ENCODE results near the gene KRTAP1-3. TPM values are rescaled to one million over a fixed set of nuclear protein-coding genes. Genes with fewer than 3 reads are reported as not detected.

Gene KRTAP1-3
- total RNA-seq, 4 donors from 2014 or later = not detected

DNA sequence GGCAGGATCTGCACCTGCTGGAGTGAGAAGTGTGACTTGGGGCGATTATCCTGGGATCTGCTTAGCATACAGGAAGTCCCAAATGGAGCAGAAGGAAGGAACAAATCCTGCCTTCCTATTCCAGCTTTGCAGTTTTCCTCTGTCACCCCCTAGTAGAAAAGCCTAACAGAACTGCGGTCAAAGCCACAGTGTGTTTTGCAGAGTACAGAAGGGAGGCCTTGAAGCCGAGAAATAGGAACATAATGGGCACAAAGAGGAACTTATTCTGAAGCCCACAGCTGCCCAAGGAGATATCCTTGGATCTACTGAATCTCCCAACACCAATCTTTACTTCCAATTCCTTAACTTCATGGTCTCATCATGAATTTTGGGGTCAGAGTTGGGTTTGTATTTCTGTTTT is 16.1 kb downstream of the KRTAP1-3 start:
- Histone ChIP-seq H3K4me3 (no peak overlapping the region), H3K9me3 (peaks cover 0 to 4% (median 0%) of the 10 kb centered on the region in 3 donors), H3K36me3 (no peaks in the 10 kb centered on the region), H3K27ac (no peak overlapping the region), H3K4me1 (no peaks in the 10 kb centered on the region), H3K27me3 (peaks cover 4% of the 10 kb centered on the region)
- ATAC-seq = no peak
- WGBS, 2 donors (ENCODE audit: low coverage in 1 of 2) = 61 to 78% methylated on average over 2 to 3 of the region's 3 CpGs
- TF ChIP-seq POLR2AphosphoS5 (IDR thresholded peaks at IDR 0.05) = no peak
- TF ChIP-seq, protein P1, sequence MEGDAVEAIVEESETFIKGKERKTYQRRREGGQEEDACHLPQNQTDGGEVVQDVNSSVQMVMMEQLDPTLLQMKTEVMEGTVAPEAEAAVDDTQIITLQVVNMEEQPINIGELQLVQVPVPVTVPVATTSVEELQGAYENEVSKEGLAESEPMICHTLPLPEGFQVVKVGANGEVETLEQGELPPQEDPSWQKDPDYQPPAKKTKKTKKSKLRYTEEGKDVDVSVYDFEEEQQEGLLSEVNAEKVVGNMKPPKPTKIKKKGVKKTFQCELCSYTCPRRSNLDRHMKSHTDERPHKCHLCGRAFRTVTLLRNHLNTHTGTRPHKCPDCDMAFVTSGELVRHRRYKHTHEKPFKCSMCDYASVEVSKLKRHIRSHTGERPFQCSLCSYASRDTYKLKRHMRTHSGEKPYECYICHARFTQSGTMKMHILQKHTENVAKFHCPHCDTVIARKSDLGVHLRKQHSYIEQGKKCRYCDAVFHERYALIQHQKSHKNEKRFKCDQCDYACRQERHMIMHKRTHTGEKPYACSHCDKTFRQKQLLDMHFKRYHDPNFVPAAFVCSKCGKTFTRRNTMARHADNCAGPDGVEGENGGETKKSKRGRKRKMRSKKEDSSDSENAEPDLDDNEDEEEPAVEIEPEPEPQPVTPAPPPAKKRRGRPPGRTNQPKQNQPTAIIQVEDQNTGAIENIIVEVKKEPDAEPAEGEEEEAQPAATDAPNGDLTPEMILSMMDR (IDR thresholded peaks at IDR 0.05) = no peak
- no peak for TF ChIP-seq POLR2A (IDR thresholded peaks at IDR 0.05)

DNA sequence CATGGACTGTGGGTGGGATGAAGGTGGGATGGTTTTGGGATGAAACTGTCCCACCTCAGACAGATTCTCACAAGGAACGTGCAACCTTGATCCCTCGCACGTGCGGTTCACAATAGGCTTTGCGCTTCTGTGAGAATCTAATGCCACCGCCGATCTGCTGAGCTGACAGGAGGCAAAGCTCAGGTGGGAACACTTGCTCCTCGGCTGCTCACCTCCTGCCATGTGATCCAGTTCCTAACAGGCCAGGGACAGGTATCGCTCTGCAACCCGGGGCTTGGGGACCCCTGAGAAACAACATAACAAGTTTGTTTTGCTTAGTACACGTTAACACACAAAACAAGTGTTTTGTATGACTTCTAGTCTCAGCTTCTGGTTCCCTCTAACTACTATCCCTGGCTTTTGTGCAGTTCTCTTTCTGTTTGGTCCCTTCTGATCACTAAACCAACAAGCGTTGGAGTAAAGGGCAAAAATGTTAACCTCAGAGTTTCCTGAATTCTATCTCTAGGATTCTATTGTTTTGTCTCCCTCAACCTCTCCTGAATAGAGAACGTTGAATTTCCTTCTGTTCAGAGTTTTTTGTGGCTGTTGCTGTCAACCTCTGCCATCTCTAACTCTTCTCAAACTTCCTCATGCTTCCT is 18.0 kb downstream of the KRTAP1-3 start:
- no peak for TF ChIP-seq EP300 (IDR thresholded peaks at IDR 0.05)
- TF ChIP-seq, protein P1 (IDR thresholded peaks at IDR 0.05) = no peak
- no peak for TF ChIP-seq POLR2A (IDR thresholded peaks at IDR 0.05)
- TF ChIP-seq POLR2AphosphoS5 (IDR thresholded peaks at IDR 0.05) = no peak
- Histone ChIP-seq H3K4me3 (no peak overlapping the region), H3K9me3 (peaks cover 0 to 4% (median 0%) of the 10 kb centered on the region in 3 donors), H3K27me3 (peaks cover 4% of the 10 kb centered on the region), H3K36me3 (no peaks in the 10 kb centered on the region), H3K4me1 (no peaks in the 10 kb centered on the region), H3K27ac (no peak overlapping the region)
- 71 to 87% methylated on average over 5 to 10 of the region's 13 CpGs for WGBS, 2 donors (ENCODE audit: low coverage in 1 of 2)
- no peak for ATAC-seq

DNA sequence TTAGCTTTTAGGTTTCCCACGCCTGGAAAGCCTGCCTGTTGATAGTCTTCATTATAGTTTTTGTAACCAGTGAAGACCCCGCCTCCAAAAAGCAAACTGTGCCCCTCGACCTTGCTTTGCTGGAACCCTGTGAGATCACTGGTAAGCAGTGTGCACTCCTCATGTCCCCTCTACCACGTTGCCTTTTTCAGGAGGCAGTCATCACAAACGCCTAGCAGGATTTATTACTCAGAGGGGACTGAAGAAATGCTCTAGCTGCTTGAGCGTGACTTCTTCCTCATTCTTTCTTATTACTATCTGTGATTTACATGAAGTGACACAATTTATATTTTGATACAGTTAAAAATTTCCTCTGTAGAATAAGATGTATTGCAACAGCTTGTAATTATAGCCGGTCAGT is 19.2 kb downstream of the KRTAP1-3 start:
- 63 to 73% methylated on average over 6 to 7 of the region's 7 CpGs for WGBS, 2 donors (ENCODE audit: low coverage in 1 of 2)
- Histone ChIP-seq H3K27me3 (peaks cover 4% of the 10 kb centered on the region), H3K27ac (no peak overlapping the region), H3K4me1 (no peaks in the 10 kb centered on the region), H3K4me3 (no peak overlapping the region), H3K36me3 (no peaks in the 10 kb centered on the region), H3K9me3 (no peaks in the 10 kb centered on the region)
- no peak for TF ChIP-seq POLR2A (IDR thresholded peaks at IDR 0.05)
- no peak for ATAC-seq

DNA sequence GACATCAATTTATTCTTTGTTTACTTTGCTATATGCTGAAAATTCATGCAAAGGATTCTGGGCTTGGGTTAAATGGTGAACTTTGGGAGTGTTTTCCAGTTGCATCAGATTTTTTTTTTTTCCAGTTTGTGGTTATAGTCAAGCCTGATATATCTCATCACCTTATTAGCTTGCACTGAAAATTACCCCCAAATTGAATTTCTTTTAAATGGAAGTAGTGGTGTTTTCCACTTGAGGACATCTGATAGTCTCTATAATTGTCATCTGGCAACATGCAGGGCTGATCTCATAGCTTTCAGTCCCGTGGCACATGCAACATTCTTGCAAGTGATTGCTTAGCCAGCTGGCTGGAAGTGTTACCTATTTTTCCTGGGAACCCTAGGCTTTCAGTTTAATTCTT is 21.1 kb downstream of the KRTAP1-3 start:
- 11% methylated on average over 1 of the region's 1 CpG; no CpG with 5 or more reads in 1 of the 2 donors for WGBS, 2 donors (ENCODE audit: low coverage in 1 of 2)
- ATAC-seq = no peak
- Histone ChIP-seq H3K9me3 (no peaks in the 10 kb centered on the region), H3K36me3 (no peaks in the 10 kb centered on the region), H3K4me1 (no peaks in the 10 kb centered on the region), H3K27me3 (peaks cover 4% of the 10 kb centered on the region), H3K27ac (no peak overlapping the region), H3K4me3 (no peak overlapping the region)
- no peak for TF ChIP-seq EP300 (IDR thresholded peaks at IDR 0.05)
- TF ChIP-seq, protein P1 (IDR thresholded peaks at IDR 0.05) = no peak
- TF ChIP-seq POLR2AphosphoS5 (IDR thresholded peaks at IDR 0.05) = no peak
- TF ChIP-seq POLR2A (IDR thresholded peaks at IDR 0.05) = no peak

DNA sequence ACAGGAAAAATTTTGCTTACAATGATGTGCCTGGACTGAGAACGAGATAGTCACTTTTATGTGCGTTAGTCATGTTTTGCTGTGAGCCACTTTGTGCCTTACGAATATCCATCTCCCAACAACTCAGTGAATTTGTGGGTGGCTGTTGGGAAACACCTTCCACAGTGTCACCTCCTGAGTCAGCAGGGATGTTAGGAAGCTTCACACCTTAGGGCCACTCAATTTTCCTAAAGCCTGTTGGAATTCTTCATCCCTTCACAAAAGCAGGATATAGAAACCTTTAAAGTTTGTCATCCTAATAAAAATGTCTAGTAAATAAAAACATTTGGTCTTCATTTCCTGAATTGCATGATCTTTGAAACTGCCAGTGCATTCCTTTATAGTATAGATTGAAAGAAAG is 21.5 kb downstream of the KRTAP1-3 start:
- peaks cover 4% of the 10 kb centered on the region for H3K27me3 ChIP-seq
- no peaks in the 10 kb centered on the region for H3K4me1 ChIP-seq
- no peaks in the 10 kb centered on the region for H3K9me3 ChIP-seq
- no peaks in the 10 kb centered on the region for H3K36me3 ChIP-seq
- TF ChIP-seq POLR2AphosphoS5 (IDR thresholded peaks at IDR 0.05) = no peak
- TF ChIP-seq EP300 (IDR thresholded peaks at IDR 0.05) = no peak
- no peak for TF ChIP-seq POLR2A (IDR thresholded peaks at IDR 0.05)
- TF ChIP-seq, protein P1 (IDR thresholded peaks at IDR 0.05) = no peak
- no peak overlapping the region for H3K27ac ChIP-seq
- ATAC-seq = no peak
- no peak overlapping the region for H3K4me3 ChIP-seq
- 76 to 82% methylated on average over 3 of the region's 3 CpGs for WGBS, 2 donors (ENCODE audit: low coverage in 1 of 2)
